H1 (cell line): Measurements from ENCODE around the gene NR1H3. TPM values are rescaled to one million over a fixed set of nuclear protein-coding genes. Genes with fewer than 3 reads are reported as not detected.
A peak's percentile ranks its signal among the peaks of the same experiment; 100 is the strongest.

Source experiments
- CTCF ChIA-PET: fragments of 300-600 bp; sonication (Branson Sonifier 250); formaldehyde crosslinking; loops from one replicate; lab custom pipeline; 2021; ENCODE audit not compliant: partially characterized antibody; lab: Charles Lee
- POLR2A ChIA-PET: fragments of 300-600 bp; sonication (Branson Sonifier 250); formaldehyde crosslinking; loops from one replicate; lab custom pipeline; 2021; ENCODE audit warnings: inconsistent platforms; ENCODE audit not compliant: partially characterized antibody; lab: Charles Lee
- DNase-seq, 2 experiments: peaks; one replicate each; pipeline versions ENCODE4 v3.0.0 to v3.0.0-alpha.2; 2010 to 2022; ENCODE audit warnings: low spot score in 2 of 2, low read depth in 1 of 2, mixed read lengths in 1 of 2
- FAIRE-seq: peaks from 2 replicates; lab custom pipeline; 2011; peaks lifted over from hg19 to GRCh38; lab: Jason Lieb, UNC
- H2AFZ ChIP-seq: 2 replicates; pipeline ENCODE4 v1.8.1; 2012; ENCODE audit warnings: low read length, inconsistent platforms
- H2AK5ac ChIP-seq: 2 replicates; pipeline ENCODE4 v1.6.1; 2013; ENCODE audit warnings: low read depth, low read length
- H2BK120ac ChIP-seq: replicated peaks from 2 replicates; pipeline ENCODE3; 2013; ENCODE audit warnings: low read depth, low read length, inconsistent platforms
- H2BK12ac ChIP-seq: 2 replicates; pipeline ENCODE4 v1.6.1; 2013; ENCODE audit warnings: low read depth, low read length
- H2BK15ac ChIP-seq: 2 replicates; pipeline ENCODE4 v1.6.1; 2013; ENCODE audit warnings: low read length
- H2BK20ac ChIP-seq: 2 replicates; pipeline ENCODE4 v1.6.1; 2013; ENCODE audit warnings: low read length
- H2BK5ac ChIP-seq: 2 replicates; pipeline ENCODE4 v1.6.1; 2013; ENCODE audit warnings: low read depth, low read length
- H3K14ac ChIP-seq: 2 replicates; pipeline ENCODE4 v1.6.1; 2013; ENCODE audit warnings: inconsistent platforms; ENCODE audit not compliant: insufficient read length
- H3K18ac ChIP-seq: 2 replicates; pipeline ENCODE4 v1.6.1; 2013; ENCODE audit warnings: low read length; ENCODE audit errors: extremely low read depth
- H3K23ac ChIP-seq: 2 replicates; pipeline ENCODE4 v1.6.1; 2013; ENCODE audit warnings: inconsistent platforms; ENCODE audit not compliant: insufficient read length
- H3K23me2 ChIP-seq: 2 replicates; pipeline ENCODE4 v1.6.1; 2013; ENCODE audit warnings: low read depth, low read length
- H3K27ac ChIP-seq: 2 replicates; pipeline ENCODE4 v1.6.1; 2011; ENCODE audit warnings: low read depth, low read length, inconsistent platforms
- H3K27me3 ChIP-seq, 4 experiments: replicated peaks in 1 of 4; 1 replicate in 1 of 4; 2 replicates in 3 of 4; pipeline versions ENCODE4 v1.6.1 to v1.8.1; 2011 to 2013; ENCODE audit warnings: low read length in 3 of 4, mild to moderate bottlenecking in 3 of 4, inconsistent platforms in 2 of 4, mixed read lengths in 2 of 4, moderate library complexity in 1 of 4; ENCODE audit not compliant: control insufficient read depth in 3 of 4, insufficient read depth in 3 of 4; ENCODE audit errors: extremely low read depth in 1 of 4
- H3K36me3 ChIP-seq, 4 experiments: 2 replicates each; pipeline versions ENCODE4 v1.6.1 to v1.8.1; 2011 to 2013; ENCODE audit warnings: mild to moderate bottlenecking in 4 of 4, low read length in 3 of 4, moderate library complexity in 2 of 4, control low read depth in 1 of 4, inconsistent platforms in 1 of 4; ENCODE audit not compliant: insufficient read depth in 4 of 4, control insufficient read depth in 2 of 4
- H3K4ac ChIP-seq: replicated peaks from 2 replicates; pipeline ENCODE3; 2013; ENCODE audit warnings: low read length, low read depth, mixed read lengths, inconsistent platforms; ENCODE audit not compliant: insufficient read length
- H3K4me1 ChIP-seq, 4 experiments: replicated peaks in 1 of 4; 1 replicate in 1 of 4; 2 replicates in 3 of 4; pipeline versions ENCODE4 v1.6.1 to v1.8.1; 2011 to 2013; ENCODE audit warnings: low read length in 3 of 4, inconsistent platforms in 2 of 4, mixed read lengths in 1 of 4; ENCODE audit not compliant: insufficient read depth in 4 of 4, control insufficient read depth in 3 of 4
- H3K4me2 ChIP-seq, 2 experiments: 2 replicates each; pipeline versions ENCODE4 v1.6.1 to v1.8.1; 2011 to 2013; ENCODE audit warnings: low read depth in 2 of 2, low read length in 2 of 2, control low read depth in 1 of 2, inconsistent platforms in 1 of 2, mild to moderate bottlenecking in 1 of 2; ENCODE audit not compliant: insufficient read depth in 1 of 2
- H3K4me3 ChIP-seq, 4 experiments: fragments of 200-600, 300-600 bp in 1 of 4; sonication (generic), shearing (Covaris generic), sonication (Bioruptor Twin) in 1 of 4; 2 replicates each; pipeline versions ENCODE4 v1.5.1 to v1.8.1; 2011 to 2016; ENCODE audit warnings: low read length in 4 of 4, low read depth in 3 of 4, control low read depth in 2 of 4, inconsistent platforms in 2 of 4, mild to moderate bottlenecking in 2 of 4, mixed read lengths in 1 of 4, moderate library complexity in 1 of 4; ENCODE audit not compliant: insufficient read depth in 2 of 4; ENCODE audit errors: extremely low read depth in 1 of 4
- H3K56ac ChIP-seq: replicated peaks from 2 replicates; pipeline ENCODE3; 2013; ENCODE audit warnings: low read depth, mild to moderate bottlenecking, mixed read lengths, low read length, inconsistent platforms; ENCODE audit not compliant: insufficient read length
- H3K79me1 ChIP-seq: 2 replicates; pipeline ENCODE4 v1.6.1; 2013; ENCODE audit warnings: low read depth, low read length, control low read depth
- H3K79me2 ChIP-seq, 2 experiments: 2 replicates each; pipeline versions ENCODE4 v1.6.1 to v1.8.1; 2012 to 2013; ENCODE audit warnings: low read length in 2 of 2, mild to moderate bottlenecking in 2 of 2, inconsistent platforms in 1 of 2; ENCODE audit not compliant: insufficient read depth in 2 of 2, control insufficient read depth in 1 of 2
- H3K9ac ChIP-seq, 4 experiments: replicated peaks in 1 of 4; 1 replicate in 1 of 4; 2 replicates in 3 of 4; pipeline versions ENCODE4 v1.6.1 to v1.8.1; 2011 to 2013; ENCODE audit warnings: low read depth in 3 of 4, low read length in 3 of 4, control low read depth in 2 of 4, mild to moderate bottlenecking in 2 of 4, moderate library complexity in 2 of 4, inconsistent platforms in 1 of 4; ENCODE audit errors: extremely low read depth in 1 of 4
- H3K9me3 ChIP-seq, 2 experiments: 2 replicates each; pipeline versions ENCODE4 v1.6.1 to v1.8.1; 2012 to 2013; ENCODE audit warnings: mild to moderate bottlenecking in 2 of 2, moderate library complexity in 2 of 2, control low read depth in 1 of 2, inconsistent platforms in 1 of 2, low read depth in 1 of 2, low read length in 1 of 2, mixed read lengths in 1 of 2; ENCODE audit not compliant: insufficient read depth in 2 of 2
- H4K20me1 ChIP-seq, 2 experiments: replicated peaks in 1 of 2; 2 replicates each; pipeline versions ENCODE3 to v1.8.1; 2011 to 2013; ENCODE audit warnings: inconsistent platforms in 2 of 2, low read length in 2 of 2, mild to moderate bottlenecking in 1 of 2; ENCODE audit not compliant: insufficient read depth in 2 of 2, control insufficient read depth in 1 of 2
- H4K5ac ChIP-seq: 2 replicates; pipeline ENCODE4 v1.6.1; 2013; ENCODE audit warnings: low read length, low read depth, mixed read lengths, inconsistent platforms; ENCODE audit not compliant: insufficient read length
- H4K8ac ChIP-seq: 2 replicates; pipeline ENCODE4 v1.8.0; 2013; ENCODE audit warnings: mild to moderate bottlenecking, moderate library complexity, low read length, inconsistent platforms; ENCODE audit not compliant: insufficient read depth; ENCODE audit errors: extremely low read depth
- H4K91ac ChIP-seq: replicated peaks from 2 replicates; pipeline ENCODE3; 2013; ENCODE audit warnings: low read length, mixed read lengths, inconsistent platforms; ENCODE audit not compliant: insufficient read length
- POLR2A ChIP-seq, 2 experiments: IDR thresholded peaks; 1 replicate in 1 of 2; 2 replicates in 1 of 2; pipeline ENCODE4 v1.6.1; 2011; ENCODE audit warnings: low read depth in 2 of 2, low read length in 2 of 2, mild to moderate bottlenecking in 2 of 2; ENCODE audit errors: control extremely low read depth in 1 of 2
- POLR2AphosphoS5 ChIP-seq: IDR thresholded peaks from 2 replicates; pipeline ENCODE4 v1.6.1; 2011; ENCODE audit warnings: low read depth, low read length
- TAF7 ChIP-seq: optimal IDR thresholded peaks from 2 replicates; pipeline ENCODE3; 2011; ENCODE audit warnings: low read depth, mild to moderate bottlenecking, inconsistent platforms, low read length, moderate library complexity, borderline replicate concordance
- WGBS, 2 experiments: shearing (Covaris generic) in 1 of 2; methylation state at CpG; one replicate each; pipeline versions ENCODE4 v1.1.6 to v1.1.7; 2013 to 2015; ENCODE audit warnings: low lambda C conversion rate in 2 of 2, mixed read lengths in 2 of 2, inconsistent platforms in 1 of 2, low coverage in 1 of 2, missing lambda C conversion rate in 1 of 2; ENCODE audit not compliant: insufficient replicate concordance in 2 of 2, insufficient coverage in 1 of 2, insufficient read length in 1 of 2; ENCODE audit errors: extremely low coverage in 1 of 2, missing lambda C conversion rate in 1 of 2; 5-methylcytosine and 5-hydroxymethylcytosine counted together
- polyA plus RNA-seq, 7 experiments: library from polyadenylated mRNA; depleted of rRNA in 3 of 7; stranded (reverse) in 5 of 7; unstranded in 2 of 7; fragments of >200 nt in 5 of 7; fragments of 200-250 nt in 2 of 7; gene quantifications; 1 replicate in 5 of 7; 2 replicates in 1 of 7; 4 replicates in 1 of 7; pipeline versions ENCODE4 v1.2.1 to v1.2.3, GENCODE V29; 2011 to 2013; ENCODE audit warnings: missing spikeins in 2 of 7, mixed read lengths in 2 of 7
- total RNA-seq: library from RNA; stranded (reverse); fragmentation: NEBNext Ultra II Directional; extraction: Animal tissue kit (Norgen Biotek cat#: 25700); gene quantifications from 2 replicates; pipeline ENCODE4 v1.2.1, GENCODE V29; 2021

NR1H3 gene
- total and polyA plus RNA-seq, 2 of the 8 experiments (the other 6 are each of a cell fraction or from before 2014, with no cell fraction given): 19.9 to 42.1 TPM

GRCh38 chr11:47242596-47243192 is 15.1 kb upstream of the NR1H3 start:
- no peak overlapping the region for H3K9ac ChIP-seq

More at GRCh38 chr11:47242596-47243192, 15.1 kb upstream of the NR1H3 start:
- Histone ChIP-seq H3K4me1 (peaks cover 0 to 3% (median 0%) of the 10 kb centered on the region in 4 experiments; a peak in 1 of 7 replicates), H3K79me2 (no peaks in the 10 kb centered on the region), H3K23me2 (peaks cover 2% of the 10 kb centered on the region; the same call in 1 of the 2 replicates), H3K27ac (no peak overlapping the region), H4K20me1 (peaks cover 0 to 8% of the 10 kb centered on the region in 2 experiments), H3K79me1 (no peaks in the 10 kb centered on the region; the same call in 1 of the 2 replicates), H3K36me3 (peaks cover 20 to 50% (median 35%) of the 10 kb centered on the region in 4 experiments), H3K23ac (no peak overlapping the region), H2BK15ac (no peak overlapping the region), H3K18ac (no peak overlapping the region), H4K8ac (no peak overlapping the region), H2BK5ac (no peak overlapping the region), H3K4ac (no peak overlapping the region), H3K4me3 (no peak overlapping the region), H2AK5ac (no peak overlapping the region), H2BK12ac (no peak overlapping the region), H3K4me2 (no peak overlapping the region), H3K27me3 (no peaks in the 10 kb centered on the region), H2BK120ac (no peak overlapping the region), H2BK20ac (no peak overlapping the region), H3K14ac (no peak overlapping the region), H4K5ac (no peak overlapping the region), H4K91ac (no peak overlapping the region), H2AFZ (no peak overlapping the region), H3K56ac (no peak overlapping the region), H3K9me3 (no peaks in the 10 kb centered on the region)
- TF ChIP-seq POLR2A (IDR thresholded peaks at IDR 0.05; ENCODE audit: control extremely low read depth in 1 of 2, low read depth in 2 of 2, low read length in 2 of 2) (peak in 1 of 2 experiments; percentile 40; a peak in 1 of 3 replicates), POLR2AphosphoS5 (peak; percentile 13; the same call in 1 of the 2 replicates), TAF7 (no peak)
- DNase-seq: no peak
- no peak for FAIRE-seq
- ChIA-PET POLR2A (interaction anchor here (0.9 to 11.4 kb wide), 13 partner anchors 8 to 80 kb away, joined by 3 to 138 read pairs (median 5); partner anchors contain the start of genes DDB2 and NR1H3), CTCF (interaction anchor here (0.7 to 10.9 kb wide), 7 partner anchors 8 to 65 kb away, joined by 3 to 127 read pairs (median 7); partner anchors contain the start of genes DDB2 and NR1H3)
- WGBS, 2 experiments: 95% methylated on average over 18 of the region's 21 CpGs; no CpG with 5 or more reads in 1 of the 2 experiments
